Upper lobe of left lung (tissue), 6 donors: ENCODE measurements around the gene HTR2C. TPM values are rescaled to one million over a fixed set of nuclear protein-coding genes. Genes with fewer than 3 reads are reported as not detected.
A peak's percentile ranks its signal among the peaks of the same experiment; 100 is the strongest.
"Not testable (repeated sequence)": the region's sequence is repeated elsewhere in the genome, so short reads cannot be mapped to it uniquely, and the experiment has no call there.

Source experiments
- ATAC-seq, 2 donors: fragments of 200-7000 bp; cut with Tn5 transposase; one replicate each; pipeline ENCODE4 v1.9.1; 2022; ENCODE audit warnings: mild to moderate bottlenecking in 2 of 2, moderate library complexity in 2 of 2; ENCODE audit not compliant: low FRiP score in 2 of 2
- DNase-seq, 2 donors: peaks; one replicate each; pipeline ENCODE4 v3.0.0-alpha.2; 2019 to 2020
- H3K27ac ChIP-seq, 4 donors: fragments of 200-600 bp; sonication (generic); one replicate each; pipeline ENCODE4 v1.5.1; 2016 to 2019
- H3K27me3 ChIP-seq, 4 donors: fragments of 200-600 bp; sonication (generic); one replicate each; pipeline ENCODE4 v1.5.1; 2017 to 2019
- H3K36me3 ChIP-seq, 4 donors: fragments of 200-600 bp; sonication (generic); one replicate each; pipeline ENCODE4 v1.5.1; 2016 to 2019
- H3K4me1 ChIP-seq, 4 donors: fragments of 200-600 bp; sonication (generic); one replicate each; pipeline ENCODE4 v1.5.1; 2018 to 2019
- H3K4me3 ChIP-seq, 4 donors: fragments of 200-600 bp; sonication (generic); one replicate each; pipeline ENCODE4 v1.5.1; 2017 to 2019; ENCODE audit warnings: mild to moderate bottlenecking in 2 of 4, moderate library complexity in 1 of 4
- H3K9me3 ChIP-seq, 4 donors: fragments of 200-600 bp; sonication (generic); one replicate each; pipeline ENCODE4 v1.5.1; 2018 to 2019
- CTCF ChIP-seq, 6 experiments: fragments of 450-650 bp in 4 of 6; fragments of 200-600 bp in 2 of 6; sonication (generic) in 2 of 6; IDR thresholded peaks; one replicate each; pipeline ENCODE4 v1.5.1; 2016 to 2019; ENCODE audit warnings: antibody characterized with exemption in 6 of 6
- EP300 ChIP-seq, 4 donors: sonication (generic); formaldehyde crosslinking; IDR thresholded peaks; one replicate each; pipeline ENCODE4 v1.5.1; 2017; ENCODE audit warnings: antibody characterized with exemption in 4 of 4, control low read depth in 2 of 4
- POLR2A ChIP-seq, 4 donors: fragments of 450-650 bp; IDR thresholded peaks; one replicate each; pipeline ENCODE4 v1.5.1; 2016 to 2017; ENCODE audit warnings: antibody characterized with exemption in 4 of 4, mild to moderate bottlenecking in 2 of 4
- POLR2AphosphoS5 ChIP-seq, 2 donors: sonication (generic); formaldehyde crosslinking; IDR thresholded peaks; one replicate each; pipeline ENCODE4 v1.5.1; 2017; ENCODE audit warnings: antibody characterized with exemption in 2 of 2
- WGBS, 2 donors: methylation state at CpG; one replicate each; pipeline ENCODE4 v1.1.5; 2017 to 2018; 5-methylcytosine and 5-hydroxymethylcytosine counted together
- total RNA-seq, 6 donors: library from RNA; depleted of rRNA in 4 of 6; stranded (reverse); fragments of >200 nt in 4 of 6; gene quantifications; one replicate each; pipeline versions ENCODE4 v1.1.0 to v1.2.1, GENCODE V29; 2016 to 2021
- donor health status: DM: no; HTN: no; CAD: no; lungs with moderate emphysema.
- donor health status: DM: no; HTN: yes; CAD: no; lungs with severe emphysema.

Gene HTR2C
- total RNA-seq, 6 donors from 2014 or later: not detected

- Histone ChIP-seq H3K27me3 (no peaks in the 10 kb centered on the region), H3K36me3 (no peaks in the 10 kb centered on the region), H3K4me1 (no peaks in the 10 kb centered on the region), H3K4me3 (no peak overlapping the region), H3K9me3 (no peaks in the 10 kb centered on the region), H3K27ac (no peak overlapping the region)
- DNase-seq: no peak
- TF ChIP-seq CTCF (IDR thresholded peaks at IDR 0.05) (peak in 3 of 6 experiments; percentile 19 to 38 (median 23)), POLR2AphosphoS5 (IDR thresholded peaks at IDR 0.05) (no peak), POLR2A (IDR thresholded peaks at IDR 0.05) (no peak)
- ATAC-seq: no peak
These were observed 42.4 kb downstream of the HTR2C start for GRCh38 chrX:114626323-114626722.

GRCh38 chrX:114635986-114636385, 52.1 kb downstream of the HTR2C start:
- Histone ChIP-seq H3K4me1 (no peaks in the 10 kb centered on the region), H3K9me3 (no peaks in the 10 kb centered on the region), H3K4me3 (no peak overlapping the region), H3K27ac (no peak overlapping the region), H3K36me3 (no peaks in the 10 kb centered on the region), H3K27me3 (no peaks in the 10 kb centered on the region)
- ATAC-seq (no peak), DNase-seq (no peak)
- TF ChIP-seq EP300 (IDR thresholded peaks at IDR 0.05): no peak
- TF ChIP-seq POLR2AphosphoS5 (IDR thresholded peaks at IDR 0.05): no peak
- TF ChIP-seq CTCF (IDR thresholded peaks at IDR 0.05): no peak
- no peak for TF ChIP-seq POLR2A (IDR thresholded peaks at IDR 0.05)
- WGBS, 2 donors: 33 to 50% methylated on average over 1 of the region's 1 CpG

DNA sequence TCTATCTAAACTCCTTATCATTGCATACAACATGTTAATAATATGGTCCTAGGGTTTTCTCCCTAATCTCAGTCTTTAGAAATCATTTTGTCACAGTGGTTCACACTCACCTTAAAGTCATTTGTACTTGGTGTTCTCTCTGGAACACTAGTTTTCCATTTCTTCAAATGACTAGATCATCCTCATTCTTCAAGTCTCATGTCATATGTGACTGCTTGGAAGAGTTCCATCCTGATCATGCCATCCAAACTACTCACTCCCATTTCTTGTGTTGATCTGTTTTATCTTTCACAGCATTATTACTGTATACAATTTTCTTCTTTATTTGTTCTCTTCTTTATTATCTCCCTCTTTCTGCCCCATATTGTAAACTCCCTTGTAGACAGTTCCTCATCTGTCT, 66.5 kb downstream of the HTR2C start:
- no peak overlapping the region for H3K27ac ChIP-seq
- H3K4me1 ChIP-seq: no peaks in the 10 kb centered on the region
- DNase-seq: no peak
- H3K27me3 ChIP-seq: no peaks in the 10 kb centered on the region
- H3K9me3 ChIP-seq: no peaks in the 10 kb centered on the region
- no peak for TF ChIP-seq POLR2AphosphoS5 (IDR thresholded peaks at IDR 0.05)
- TF ChIP-seq EP300 (IDR thresholded peaks at IDR 0.05): no peak
- no peak for TF ChIP-seq CTCF (IDR thresholded peaks at IDR 0.05)
- no peak for TF ChIP-seq POLR2A (IDR thresholded peaks at IDR 0.05)
- no peak for ATAC-seq
- no peak overlapping the region for H3K4me3 ChIP-seq
- no peaks in the 10 kb centered on the region for H3K36me3 ChIP-seq

DNA sequence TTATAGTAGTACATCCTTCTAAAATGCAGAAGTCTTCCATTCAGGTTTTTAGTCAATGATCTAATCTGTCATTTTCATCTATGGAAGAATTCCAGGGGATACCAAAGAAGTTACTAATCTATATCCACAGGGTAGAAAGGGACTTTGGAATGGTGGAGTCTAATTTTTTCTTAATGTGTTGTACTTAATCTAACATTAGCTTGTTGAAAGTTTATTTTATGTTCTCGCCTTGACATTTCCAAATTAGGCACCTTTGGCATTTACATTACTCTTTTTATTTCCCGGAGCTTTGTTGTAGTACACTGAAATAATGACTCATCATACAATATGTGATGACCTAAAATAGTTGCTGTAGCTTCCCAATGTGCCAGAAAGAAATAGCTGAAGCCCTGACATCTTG, 91.5 kb downstream of the HTR2C start:
- Histone ChIP-seq H3K36me3 (no peaks in the 10 kb centered on the region), H3K4me3 (no peak overlapping the region), H3K27me3 (no peaks in the 10 kb centered on the region), H3K4me1 (no peaks in the 10 kb centered on the region), H3K9me3 (no peaks in the 10 kb centered on the region), H3K27ac (no peak overlapping the region)
- no peak for ATAC-seq
- no peak for DNase-seq
- WGBS, 2 donors: 72 to 84% methylated on average over 2 of the region's 2 CpGs
- TF ChIP-seq EP300 (IDR thresholded peaks at IDR 0.05) (no peak), CTCF (IDR thresholded peaks at IDR 0.05) (no peak), POLR2A (IDR thresholded peaks at IDR 0.05) (no peak), POLR2AphosphoS5 (IDR thresholded peaks at IDR 0.05) (no peak)

GRCh38 chrX:114700533-114700932, 116.6 kb downstream of the HTR2C start:
- H3K4me1 ChIP-seq, H3K4me3 ChIP-seq, H3K27ac ChIP-seq, H3K9me3 ChIP-seq, H3K36me3 ChIP-seq, H3K27me3 ChIP-seq, ATAC-seq: not testable (repeated sequence)
- 84 to 93% methylated on average over 14 to 17 of the region's 17 CpGs for WGBS, 2 donors
- DNase-seq: peak in 1 of 2 donors; percentile 8
